ENCODE data around the gene TSPAN31. TPM values are rescaled to one million over a fixed set of nuclear protein-coding genes. Genes with fewer than 3 reads are reported as not detected.

The TSPAN31 gene
- total and polyA plus RNA-seq, 12 donors, result 25.3 to 115 (median 55.9) TPM

GRCh38 chr12:57737467-57738460, 7.1 kb upstream of the TSPAN31 start:
- peaks cover 14 to 25% of the 10 kb centered on the region in 2 donors for H3K4me1 ChIP-seq (replicated peaks in 1 of 2)
- TF ChIP-seq POLR2A (IDR thresholded peaks at IDR 0.05) (no peak), CTCF (IDR thresholded peaks at IDR 0.05) (no peak)
- H3K9me3 ChIP-seq (replicated peaks in 1 of 3), result no peaks in the 10 kb centered on the region
- peak in 1 of 7 donors; percentile 35 for DNase-seq
- H3K27me3 ChIP-seq, result peaks cover 48% of the 10 kb centered on the region
- no peak overlapping the region for H3K27ac ChIP-seq
- peak overlapping the region in 1 of 4 donors; percentile 36 for H3K4me3 ChIP-seq
- no peaks in the 10 kb centered on the region for H3K36me3 ChIP-seq (replicated peaks in 1 of 2)
- WGBS, 4 donors, result 21 to 58% (median 24%) methylated on average over 10 to 108 of the region's 110 CpGs; no CpG with 5 or more reads in 1 of the 4 donors
- intact Hi-C loops (cut with DNase I), result no loop called here

- TF ChIP-seq CTCF (IDR thresholded peaks at IDR 0.05), result no peak
- H3K36me3 ChIP-seq (replicated peaks in 1 of 2), result no peaks in the 10 kb centered on the region
- intact Hi-C loops (cut with DNase I), result no loop called here
- peaks cover 14 to 25% of the 10 kb centered on the region in 2 donors for H3K4me1 ChIP-seq (replicated peaks in 1 of 2)
- H3K4me3 ChIP-seq, result peak within 1 kb of the TSS in 1 of 4 donors; percentile 36
- WGBS, 4 donors, result 7 to 20% (median 17%) methylated on average over 9 to 36 of the region's 36 CpGs
- no peak for DNase-seq
- peaks cover 46% of the 10 kb centered on the region for H3K27me3 ChIP-seq
- no peaks in the 10 kb centered on the region for H3K9me3 ChIP-seq (replicated peaks in 1 of 3)
- H3K27ac ChIP-seq, result no peak within 1 kb of the TSS
Measured at GRCh38 chr12:57738661-57739237, 6.1 kb upstream of the TSPAN31 start, which contains the start of gene AGAP2. AGAP2 (minus strand) TSS chr12:57738742; CDS start chr12:57738246, 496 bp downstream.

GRCh38 chr12:57739387-57739786, 5.5 kb upstream of the TSPAN31 start:
- H3K9me3 ChIP-seq (replicated peaks in 1 of 3), result no peaks in the 10 kb centered on the region
- peaks cover 14 to 25% of the 10 kb centered on the region in 2 donors for H3K4me1 ChIP-seq (replicated peaks in 1 of 2)
- H3K27me3 ChIP-seq, result peaks cover 44% of the 10 kb centered on the region
- intact Hi-C loops (cut with DNase I), result no loop called here
- TF ChIP-seq CTCF (IDR thresholded peaks at IDR 0.05) (no peak), POLR2A (IDR thresholded peaks at IDR 0.05) (no peak)
- WGBS, 4 donors, result 25 to 32% (median 29%) methylated on average over 7 of the region's 7 CpGs
- no peaks in the 10 kb centered on the region for H3K36me3 ChIP-seq (replicated peaks in 1 of 2)
- no peak overlapping the region for H3K27ac ChIP-seq
- no peak for DNase-seq
- no peak overlapping the region for H3K4me3 ChIP-seq

GRCh38 chr12:57739914-57740538, 4.8 kb upstream of the TSPAN31 start:
- intact Hi-C loops (cut with DNase I), result no loop called here
- Histone ChIP-seq H3K4me1 (replicated peaks in 1 of 2) (peaks cover 14 to 25% of the 10 kb centered on the region in 2 donors), H3K4me3 (no peak overlapping the region), H3K27ac (no peak overlapping the region), H3K9me3 (replicated peaks in 1 of 3) (no peaks in the 10 kb centered on the region), H3K27me3 (peaks cover 41% of the 10 kb centered on the region), H3K36me3 (replicated peaks in 1 of 2) (no peaks in the 10 kb centered on the region)
- no peak for DNase-seq
- WGBS, 4 donors, result 27 to 42% (median 37%) methylated on average over 3 to 10 of the region's 10 CpGs
- TF ChIP-seq POLR2A (IDR thresholded peaks at IDR 0.05) (no peak), CTCF (IDR thresholded peaks at IDR 0.05) (no peak)
